ENCODE data around the gene SLC5A11. TPM values are rescaled to one million over a fixed set of nuclear protein-coding genes. Genes with fewer than 3 reads are reported as not detected.

Gene SLC5A11
- total RNA-seq, 1 experiment from 2014 or later: 0.51 TPM

- BruUV-seq (replicated peaks): no TSS peak
- Histone ChIP-seq H3K4me3 (ENCODE audit: low read length) (no peak overlapping the region), H3K9ac (ENCODE audit: low read length) (no peak overlapping the region), H3K79me2 (ENCODE audit: low read length) (no peaks in the 10 kb centered on the region), H3K9me2 (replicated peaks; ENCODE audit: low read length) (no peaks in the 10 kb centered on the region), H3K27me3 (ENCODE audit: low read length) (no peaks in the 10 kb centered on the region), H3K9me3 (ENCODE audit: low read length) (no peaks in the 10 kb centered on the region), H3K4me2 (ENCODE audit: low read length) (no peak overlapping the region), H3F3A (ENCODE audit: low read length, unreplicated experiment) (peaks cover 3% of the 10 kb centered on the region), H3K4me1 (ENCODE audit: insufficient read depth, low read length) (peaks cover 21% of the 10 kb centered on the region), H2AFZ (ENCODE audit: low read length) (no peak overlapping the region), H4K20me1 (ENCODE audit: low read length) (no peaks in the 10 kb centered on the region), H3K36me3 (ENCODE audit: low read depth, low read length) (no peaks in the 10 kb centered on the region), H3K27ac (ENCODE audit: low read length) (no peak overlapping the region)
- intact Hi-C loops (cut with micrococcal nuclease): no loop called here
- DNase-seq (peak; percentile 57), ATAC-seq (no peak)
- POLR2A ChIA-PET (ENCODE audit: unreplicated experiment): no interaction called here
- CTCF ChIA-PET: no interaction called here
- TF ChIP-seq EZH2phosphoT487 (IDR thresholded peaks at IDR 0.05; ENCODE audit: borderline replicate concordance, low read length) (no peak), EZH2 (IDR thresholded peaks at IDR 0.05; ENCODE audit: low read length, unreplicated experiment) (no peak), CTCF (conservative IDR thresholded peaks at IDR 0.05; ENCODE audit: low read depth, low read length) (no peak)
Observed at GRCh38 chr16:24858219-24859041, 12.7 kb downstream of the SLC5A11 start.

- Histone ChIP-seq H4K20me1 (ENCODE audit: low read length) (no peaks in the 10 kb centered on the region), H3F3A (ENCODE audit: low read length, unreplicated experiment) (no peaks in the 10 kb centered on the region), H3K9ac (ENCODE audit: low read length) (no peak overlapping the region), H3K27ac (ENCODE audit: low read length) (no peak overlapping the region), H3K36me3 (ENCODE audit: low read depth, low read length) (no peaks in the 10 kb centered on the region), H3K4me1 (ENCODE audit: insufficient read depth, low read length) (no peaks in the 10 kb centered on the region), H3K4me2 (ENCODE audit: low read length) (no peak overlapping the region), H3K79me2 (ENCODE audit: low read length) (no peaks in the 10 kb centered on the region), H3K27me3 (ENCODE audit: low read length) (no peaks in the 10 kb centered on the region), H3K9me3 (ENCODE audit: low read length) (no peaks in the 10 kb centered on the region), H3K9me2 (replicated peaks; ENCODE audit: low read length) (no peaks in the 10 kb centered on the region), H3K4me3 (ENCODE audit: low read length) (no peak overlapping the region), H2AFZ (ENCODE audit: low read length) (no peak overlapping the region)
- DNase-seq (no peak), ATAC-seq (no peak)
- CTCF ChIA-PET: no interaction called here
- BruUV-seq (replicated peaks): no TSS peak
- intact Hi-C loops (cut with micrococcal nuclease): no loop called here
- POLR2A ChIA-PET (ENCODE audit: unreplicated experiment): no interaction called here
- TF ChIP-seq EZH2 (IDR thresholded peaks at IDR 0.05; ENCODE audit: low read length, unreplicated experiment): no peak
- TF ChIP-seq EZH2phosphoT487 (IDR thresholded peaks at IDR 0.05; ENCODE audit: borderline replicate concordance, low read length): no peak
- TF ChIP-seq CTCF (conservative IDR thresholded peaks at IDR 0.05; ENCODE audit: low read depth, low read length): no peak
Observed at GRCh38 chr16:24861461-24861860, 15.7 kb downstream of the SLC5A11 start.
